Measurements from ENCODE around the gene HTR3B. TPM values are rescaled to one million over a fixed set of nuclear protein-coding genes. Genes with fewer than 3 reads are reported as not detected.

The HTR3B gene
- polyA plus RNA-seq, 1 of the 3 experiments (the other 2 are of a cell fraction), result not detected

GRCh38 chr11:113859665-113860064, 44.9 kb upstream of the HTR3B start:
- POLR2A ChIA-PET, result no interaction called here
- Histone ChIP-seq H3K9ac (no peak overlapping the region), H3K79me2 (ENCODE audit: insufficient read depth) (peaks cover 49% of the 10 kb centered on the region)

More at GRCh38 chr11:113859665-113860064, 44.9 kb upstream of the HTR3B start:
- Histone ChIP-seq H3K4me2 (no peak overlapping the region), H3K27ac (ENCODE audit: low read depth in 2 of 2, low read length in 1 of 2) (no peak overlapping the region), H3F3A (replicated peaks; ENCODE audit: insufficient read depth) (peaks cover 5% of the 10 kb centered on the region), H3K9me3 (no peaks in the 10 kb centered on the region), H2AFZ (ENCODE audit: low read depth) (no peak overlapping the region), H4K20me1 (ENCODE audit: insufficient read depth) (no peaks in the 10 kb centered on the region), H3K36me3 (replicated peaks in 1 of 2; ENCODE audit: control insufficient read depth in 1 of 2, insufficient read depth in 2 of 2, low read length in 1 of 2) (no peaks in the 10 kb centered on the region), H3K4me3 (ENCODE audit: low read depth in 2 of 2, low read length in 1 of 2) (no peak overlapping the region), H3K9me2 (no peaks in the 10 kb centered on the region), H3K27me3 (ENCODE audit: insufficient read depth) (no peaks in the 10 kb centered on the region), H3K4me1 (ENCODE audit: control insufficient read depth in 1 of 2, insufficient read depth in 2 of 2, low read depth in 1 of 2, low read length in 1 of 2) (peaks cover 0 to 4% of the 10 kb centered on the region in 2 experiments; a peak in 1 of 4 replicates)
- no peak for DNase-seq
- TF ChIP-seq, protein P1, sequence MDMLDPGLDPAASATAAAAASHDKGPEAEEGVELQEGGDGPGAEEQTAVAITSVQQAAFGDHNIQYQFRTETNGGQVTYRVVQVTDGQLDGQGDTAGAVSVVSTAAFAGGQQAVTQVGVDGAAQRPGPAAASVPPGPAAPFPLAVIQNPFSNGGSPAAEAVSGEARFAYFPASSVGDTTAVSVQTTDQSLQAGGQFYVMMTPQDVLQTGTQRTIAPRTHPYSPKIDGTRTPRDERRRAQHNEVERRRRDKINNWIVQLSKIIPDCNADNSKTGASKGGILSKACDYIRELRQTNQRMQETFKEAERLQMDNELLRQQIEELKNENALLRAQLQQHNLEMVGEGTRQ (IDR thresholded peaks at IDR 0.05; ENCODE audit: borderline replicate concordance, low read depth, low read length), result no peak
- TF ChIP-seq YY1 (IDR thresholded peaks at IDR 0.05; ENCODE audit: low read depth) (no peak), RXRA (IDR thresholded peaks at IDR 0.05; ENCODE audit: borderline replicate concordance, low read depth) (no peak), RAD21 (IDR thresholded peaks at IDR 0.05; ENCODE audit: low read length) (no peak), ELF1 (IDR thresholded peaks at IDR 0.05) (no peak), NRF1 (IDR thresholded peaks at IDR 0.05; ENCODE audit: low read depth, low read length) (no peak), GABPA (IDR thresholded peaks at IDR 0.05; ENCODE audit: low read depth) (no peak), MEF2A (IDR thresholded peaks at IDR 0.05; ENCODE audit: borderline replicate concordance, low read depth) (no peak), JUND (IDR thresholded peaks at IDR 0.05) (no peak), TCF12 (IDR thresholded peaks at IDR 0.05) (no peak), NFIC (IDR thresholded peaks at IDR 0.05; ENCODE audit: borderline replicate concordance) (no peak), POLR2AphosphoS5 (IDR thresholded peaks at IDR 0.05; ENCODE audit: low read depth, low read length) (no peak), ZBTB33 (IDR thresholded peaks at IDR 0.05; ENCODE audit: borderline replicate concordance, low read depth) (no peak), SIN3A (IDR thresholded peaks at IDR 0.05; ENCODE audit: borderline replicate concordance, low read depth, low read length) (no peak), FOXM1 (IDR thresholded peaks at IDR 0.05; ENCODE audit: low read depth) (no peak), FOSL2 (IDR thresholded peaks at IDR 0.05; ENCODE audit: borderline replicate concordance, low read depth) (no peak), TAF1 (IDR thresholded peaks at IDR 0.05; ENCODE audit: borderline replicate concordance, low read depth, low read length) (no peak)
- TF ChIP-seq, protein P2, sequence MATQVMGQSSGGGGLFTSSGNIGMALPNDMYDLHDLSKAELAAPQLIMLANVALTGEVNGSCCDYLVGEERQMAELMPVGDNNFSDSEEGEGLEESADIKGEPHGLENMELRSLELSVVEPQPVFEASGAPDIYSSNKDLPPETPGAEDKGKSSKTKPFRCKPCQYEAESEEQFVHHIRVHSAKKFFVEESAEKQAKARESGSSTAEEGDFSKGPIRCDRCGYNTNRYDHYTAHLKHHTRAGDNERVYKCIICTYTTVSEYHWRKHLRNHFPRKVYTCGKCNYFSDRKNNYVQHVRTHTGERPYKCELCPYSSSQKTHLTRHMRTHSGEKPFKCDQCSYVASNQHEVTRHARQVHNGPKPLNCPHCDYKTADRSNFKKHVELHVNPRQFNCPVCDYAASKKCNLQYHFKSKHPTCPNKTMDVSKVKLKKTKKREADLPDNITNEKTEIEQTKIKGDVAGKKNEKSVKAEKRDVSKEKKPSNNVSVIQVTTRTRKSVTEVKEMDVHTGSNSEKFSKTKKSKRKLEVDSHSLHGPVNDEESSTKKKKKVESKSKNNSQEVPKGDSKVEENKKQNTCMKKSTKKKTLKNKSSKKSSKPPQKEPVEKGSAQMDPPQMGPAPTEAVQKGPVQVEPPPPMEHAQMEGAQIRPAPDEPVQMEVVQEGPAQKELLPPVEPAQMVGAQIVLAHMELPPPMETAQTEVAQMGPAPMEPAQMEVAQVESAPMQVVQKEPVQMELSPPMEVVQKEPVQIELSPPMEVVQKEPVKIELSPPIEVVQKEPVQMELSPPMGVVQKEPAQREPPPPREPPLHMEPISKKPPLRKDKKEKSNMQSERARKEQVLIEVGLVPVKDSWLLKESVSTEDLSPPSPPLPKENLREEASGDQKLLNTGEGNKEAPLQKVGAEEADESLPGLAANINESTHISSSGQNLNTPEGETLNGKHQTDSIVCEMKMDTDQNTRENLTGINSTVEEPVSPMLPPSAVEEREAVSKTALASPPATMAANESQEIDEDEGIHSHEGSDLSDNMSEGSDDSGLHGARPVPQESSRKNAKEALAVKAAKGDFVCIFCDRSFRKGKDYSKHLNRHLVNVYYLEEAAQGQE (IDR thresholded peaks at IDR 0.05; ENCODE audit: low read depth, low read length), result no peak
- TF ChIP-seq, protein P3, sequence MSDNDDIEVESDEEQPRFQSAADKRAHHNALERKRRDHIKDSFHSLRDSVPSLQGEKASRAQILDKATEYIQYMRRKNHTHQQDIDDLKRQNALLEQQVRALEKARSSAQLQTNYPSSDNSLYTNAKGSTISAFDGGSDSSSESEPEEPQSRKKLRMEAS (IDR thresholded peaks at IDR 0.05; ENCODE audit: low read depth), result no peak
- TF ChIP-seq, protein P4, sequence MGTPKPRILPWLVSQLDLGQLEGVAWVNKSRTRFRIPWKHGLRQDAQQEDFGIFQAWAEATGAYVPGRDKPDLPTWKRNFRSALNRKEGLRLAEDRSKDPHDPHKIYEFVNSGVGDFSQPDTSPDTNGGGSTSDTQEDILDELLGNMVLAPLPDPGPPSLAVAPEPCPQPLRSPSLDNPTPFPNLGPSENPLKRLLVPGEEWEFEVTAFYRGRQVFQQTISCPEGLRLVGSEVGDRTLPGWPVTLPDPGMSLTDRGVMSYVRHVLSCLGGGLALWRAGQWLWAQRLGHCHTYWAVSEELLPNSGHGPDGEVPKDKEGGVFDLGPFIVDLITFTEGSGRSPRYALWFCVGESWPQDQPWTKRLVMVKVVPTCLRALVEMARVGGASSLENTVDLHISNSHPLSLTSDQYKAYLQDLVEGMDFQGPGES (IDR thresholded peaks at IDR 0.05; ENCODE audit: low read depth, low read length), result no peak
- CTCF ChIA-PET, result interaction anchor here (0.8 to 1.9 kb wide), 4 partner anchors 10 to 402 kb away, joined by 3 to 8 read pairs (median 4); no protein-coding TSS in a partner anchor
